ENCODE results near the gene MMP15.

DNA sequence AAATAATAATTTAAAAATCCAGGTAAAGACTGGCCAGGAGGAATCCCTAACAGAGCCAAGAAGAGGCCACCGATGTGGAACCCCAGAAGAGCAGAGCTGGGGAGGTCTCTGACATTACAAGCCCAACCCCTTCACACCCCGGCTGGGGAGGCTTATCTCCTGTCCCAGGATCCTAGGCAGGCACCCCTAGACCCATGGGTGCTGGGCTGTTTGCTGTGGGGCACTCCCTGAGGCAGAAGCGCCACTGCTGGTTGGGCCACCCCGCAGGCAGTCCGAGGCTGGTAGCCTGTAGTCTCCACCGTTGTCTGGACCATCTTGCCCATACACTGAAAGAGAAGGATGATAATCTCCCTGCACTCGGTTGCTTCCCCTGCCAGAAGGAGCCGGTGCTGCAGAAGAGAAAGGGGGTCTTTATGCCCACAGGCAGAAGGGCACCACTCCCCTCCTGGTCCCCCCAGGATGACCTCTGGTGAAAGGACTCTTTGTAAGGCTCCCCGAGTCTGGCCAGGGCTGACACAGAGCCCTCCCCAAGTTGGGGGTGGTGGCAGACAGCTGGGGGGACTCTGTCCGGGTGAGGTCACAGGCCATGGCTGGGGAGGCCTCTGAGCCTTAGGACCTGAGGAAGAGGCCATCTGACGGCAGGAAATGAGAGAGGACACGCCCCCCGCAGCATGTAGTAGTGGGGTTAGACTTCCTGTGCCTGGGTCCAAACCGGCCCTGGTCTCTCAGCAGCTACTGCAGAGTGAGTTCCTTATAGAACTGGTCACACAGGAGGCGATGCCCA lies 69.4 kb downstream of the MMP15 start:
- TF ChIP-seq POLR2A (IDR thresholded peaks at IDR 0.05; ENCODE audit: low read length): no peak
- no peak for TF ChIP-seq GATA1 (IDR thresholded peaks at IDR 0.05; ENCODE audit: low read depth, low read length)
